IPS DF 6.9 (cell line): Measurements from ENCODE around the gene NOLC1.
"Not testable (repeated sequence)": the region's sequence is repeated elsewhere in the genome, so short reads cannot be mapped to it uniquely, and the experiment has no call there.

ENCODE experiments used
- DNase-seq: peaks from one replicate; pipeline ENCODE4 v3.0.0-alpha.2; 2013; ENCODE audit warnings: low read depth, low spot score
- H3K27ac ChIP-seq: one replicate; pipeline ENCODE4 v1.5.1; 2013; ENCODE audit warnings: low read length, control low read depth
- H3K27me3 ChIP-seq: 2 replicates; pipeline ENCODE4 v1.6.1; 2013; ENCODE audit warnings: mild to moderate bottlenecking, low read length; ENCODE audit not compliant: control insufficient read depth, insufficient read depth
- H3K36me3 ChIP-seq: 2 replicates; pipeline ENCODE4 v1.6.1; 2013; ENCODE audit warnings: low read length; ENCODE audit not compliant: control insufficient read depth, insufficient read depth
- H3K4me1 ChIP-seq: 2 replicates; pipeline ENCODE4 v1.6.1; 2013; ENCODE audit warnings: low read length; ENCODE audit not compliant: control insufficient read depth, insufficient read depth
- H3K4me3 ChIP-seq: 2 replicates; pipeline ENCODE4 v1.5.1; 2013; ENCODE audit warnings: mild to moderate bottlenecking, low read length
- H3K9me3 ChIP-seq: 2 replicates; pipeline ENCODE4 v1.6.1; 2013; ENCODE audit warnings: low read length, inconsistent platforms; ENCODE audit not compliant: control insufficient read depth, insufficient read depth
- WGBS: extraction: QIAGEN DNeasy Blood & Tissue Kit; methylation state at CpG from one replicate; pipeline ENCODE4 v1.1.7; 2013; ENCODE audit warnings: mixed read lengths, missing lambda C conversion rate; ENCODE audit not compliant: insufficient read length, insufficient coverage; 5-methylcytosine and 5-hydroxymethylcytosine counted together

The NOLC1 gene

GRCh38 chr10:102188298-102188940, 36.2 kb downstream of the NOLC1 start:
- peaks cover 4% of the 10 kb centered on the region for H3K9me3 ChIP-seq
- H3K27ac ChIP-seq = no peak overlapping the region
- WGBS = no CpG with 5 or more reads among the region's 3 CpGs
- no peak overlapping the region for H3K4me3 ChIP-seq
- no peaks in the 10 kb centered on the region; the same call in 1 of the 2 replicates for H3K36me3 ChIP-seq
- no peaks in the 10 kb centered on the region for H3K27me3 ChIP-seq
- H3K4me1 ChIP-seq = no peaks in the 10 kb centered on the region
- no peak for DNase-seq

GRCh38 chr10:102188941-102189898, 37.0 kb downstream of the NOLC1 start:
- DNase-seq, H3K27ac ChIP-seq, H3K4me1 ChIP-seq, H3K27me3 ChIP-seq, H3K9me3 ChIP-seq, H3K4me3 ChIP-seq, H3K36me3 ChIP-seq: not testable (repeated sequence)
- WGBS = no CpG with 5 or more reads among the region's 7 CpGs

GRCh38 chr10:102191956-102192355, 39.8 kb downstream of the NOLC1 start:
- Histone ChIP-seq H3K36me3 (no peaks in the 10 kb centered on the region; the same call in 1 of the 2 replicates), H3K9me3 (peaks cover 3% of the 10 kb centered on the region), H3K4me3 (no peak overlapping the region), H3K27me3 (no peaks in the 10 kb centered on the region), H3K27ac (no peak overlapping the region), H3K4me1 (no peaks in the 10 kb centered on the region)
- DNase-seq = no peak
- no CpG with 5 or more reads among the region's 7 CpGs for WGBS

GRCh38 chr10:102195296-102195870, 43.2 kb downstream of the NOLC1 start:
- H3K27me3 ChIP-seq = no peaks in the 10 kb centered on the region
- no peaks in the 10 kb centered on the region; the same call in 1 of the 2 replicates for H3K9me3 ChIP-seq
- no peaks in the 10 kb centered on the region for H3K4me1 ChIP-seq
- no peaks in the 10 kb centered on the region for H3K36me3 ChIP-seq
- H3K27ac ChIP-seq = no peak overlapping the region
- no CpG with 5 or more reads among the region's 6 CpGs for WGBS
- no peak for DNase-seq
- H3K4me3 ChIP-seq = no peak overlapping the region

GRCh38 chr10:102196893-102197292, 44.7 kb downstream of the NOLC1 start:
- Histone ChIP-seq H3K27me3 (no peaks in the 10 kb centered on the region), H3K9me3 (no peaks in the 10 kb centered on the region; the same call in 1 of the 2 replicates), H3K4me1 (no peaks in the 10 kb centered on the region), H3K36me3 (no peaks in the 10 kb centered on the region), H3K4me3 (no peak overlapping the region), H3K27ac (no peak overlapping the region)
- WGBS = no CpG with 5 or more reads among the region's 2 CpGs
- DNase-seq = no peak

- no CpG with 5 or more reads among the region's 2 CpGs for WGBS
Observed at GRCh38 chr10:102198027-102198426, 45.8 kb downstream of the NOLC1 start.

GRCh38 chr10:102200751-102201640, 48.8 kb downstream of the NOLC1 start:
- H3K36me3 ChIP-seq = no peaks in the 10 kb centered on the region
- H3K27me3 ChIP-seq = no peaks in the 10 kb centered on the region
- H3K9me3 ChIP-seq = peaks cover 2% of the 10 kb centered on the region
- WGBS = no CpG with 5 or more reads among the region's 34 CpGs
- no peaks in the 10 kb centered on the region for H3K4me1 ChIP-seq
- DNase-seq = no peak
- no peak overlapping the region for H3K4me3 ChIP-seq
- H3K27ac ChIP-seq = no peak overlapping the region

More at GRCh38 chr10:102198027-102198426, 45.8 kb downstream of the NOLC1 start:
- Histone ChIP-seq H3K27me3 (no peaks in the 10 kb centered on the region), H3K4me3 (no peak overlapping the region), H3K9me3 (no peaks in the 10 kb centered on the region; the same call in 1 of the 2 replicates), H3K27ac (no peak overlapping the region), H3K36me3 (no peaks in the 10 kb centered on the region), H3K4me1 (no peaks in the 10 kb centered on the region)
- no peak for DNase-seq

- Histone ChIP-seq H3K27me3 (no peaks in the 10 kb centered on the region), H3K4me1 (no peaks in the 10 kb centered on the region), H3K36me3 (no peaks in the 10 kb centered on the region), H3K27ac (no peak overlapping the region), H3K9me3 (peaks cover 2% of the 10 kb centered on the region; the same call in 1 of the 2 replicates), H3K4me3 (no peak overlapping the region)
- WGBS = no CpG with 5 or more reads among the region's 1 CpG
- DNase-seq = no peak
Observed at GRCh38 chr10:102202386-102202785, 50.2 kb downstream of the NOLC1 start.

GRCh38 chr10:102208311-102209035, 56.3 kb downstream of the NOLC1 start:
- Histone ChIP-seq H3K4me3 (no peak overlapping the region), H3K4me1 (no peaks in the 10 kb centered on the region), H3K27me3 (no peaks in the 10 kb centered on the region), H3K36me3 (no peaks in the 10 kb centered on the region), H3K9me3 (peaks cover 2% of the 10 kb centered on the region; the same call in 1 of the 2 replicates), H3K27ac (no peak overlapping the region)
- no peak for DNase-seq
- WGBS = no CpG with 5 or more reads among the region's 5 CpGs
